ENCODE measurements around the gene TIGAR.

DNA sequence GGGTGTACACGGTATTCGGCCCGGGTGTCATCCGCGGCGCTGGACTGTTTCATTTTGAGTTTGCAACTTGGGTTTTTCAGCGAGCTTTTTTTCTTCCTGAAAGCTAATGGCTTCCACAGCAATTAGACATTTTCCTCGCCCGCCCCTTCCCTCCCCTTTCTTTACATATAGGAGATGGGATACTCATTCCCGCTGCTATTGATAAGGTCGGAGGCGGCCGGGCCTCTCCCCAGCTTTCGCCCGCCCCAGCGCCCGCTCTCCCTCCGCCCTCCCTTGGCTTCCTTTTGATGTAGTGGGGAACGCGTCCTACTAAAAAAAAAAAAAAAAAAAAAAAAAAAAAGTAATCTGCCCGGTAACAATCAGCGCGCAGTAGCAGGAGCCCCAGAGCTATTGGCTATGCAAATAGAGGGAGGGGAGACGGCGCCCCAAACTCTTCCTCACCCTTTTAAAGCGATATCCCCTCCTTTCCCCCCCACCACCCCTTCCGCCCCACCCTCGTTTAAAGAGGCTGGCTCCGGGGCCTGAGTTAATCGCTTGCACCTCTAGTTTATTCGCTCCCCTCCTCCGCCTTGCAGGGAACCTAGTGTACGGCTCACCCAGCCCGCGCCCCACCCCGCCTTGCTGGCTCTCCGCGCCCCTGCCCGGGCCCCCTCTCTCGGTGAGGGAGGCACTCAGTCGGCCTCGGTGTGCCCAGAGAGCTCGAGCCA lies 49.1 kb upstream of the TIGAR start:
- TF ChIP-seq CTCF (IDR thresholded peaks at IDR 0.05; ENCODE audit: borderline replicate concordance, extremely low read depth, low read length, poor library complexity, severe bottlenecking) (no peak), EZH2 (IDR thresholded peaks at IDR 0.05; ENCODE audit: borderline replicate concordance, low read depth, low read length, severe bottlenecking) (no peak)
